ENCODE measurements around the gene HIF3A. TPM values are rescaled to one million over a fixed set of nuclear protein-coding genes. Genes with fewer than 3 reads are reported as not detected.
"Not testable (repeated sequence)": the region's sequence is repeated elsewhere in the genome, so short reads cannot be mapped to it uniquely, and the experiment has no call there.

The HIF3A gene
- total RNA-seq, 4 donors from 2014 or later, result 49.3 to 383 (median 144) TPM

- ATAC-seq, result no peak
- Histone ChIP-seq H3K9me3 (no peaks in the 10 kb centered on the region), H3K27ac (peak overlapping the region in 3 of 4 donors; percentile 51 to 98 (median 54)), H3K36me3 (peaks cover 4 to 98% of the 10 kb centered on the region in 2 donors), H3K4me1 (peaks cover 0 to 65% (median 0%) of the 10 kb centered on the region in 3 donors), H3K4me3 (no peak overlapping the region), H3K27me3 (no peaks in the 10 kb centered on the region)
- TF ChIP-seq CTCF (IDR thresholded peaks at IDR 0.05) (no peak), POLR2A (IDR thresholded peaks at IDR 0.05) (no peak), POLR2AphosphoS5 (IDR thresholded peaks at IDR 0.05) (no peak), EP300 (IDR thresholded peaks at IDR 0.05) (no peak)
- 87 to 97% methylated on average over 4 to 10 of the region's 10 CpGs for WGBS, 2 donors (ENCODE audit: low coverage in 1 of 2)
Measured at GRCh38 chr19:46309056-46309455, 12.2 kb downstream of the HIF3A start.

- TF ChIP-seq POLR2AphosphoS5 (IDR thresholded peaks at IDR 0.05) (no peak), EP300 (IDR thresholded peaks at IDR 0.05) (no peak), POLR2A (IDR thresholded peaks at IDR 0.05) (no peak)
- Histone ChIP-seq H3K36me3 (peaks cover 4 to 98% of the 10 kb centered on the region in 2 donors), H3K27me3 (no peaks in the 10 kb centered on the region), H3K4me1 (peaks cover 0 to 41% (median 0%) of the 10 kb centered on the region in 3 donors), H3K27ac (peak overlapping the region in 3 of 4 donors; percentile 17 to 40 (median 18)), H3K4me3 (no peak overlapping the region), H3K9me3 (no peaks in the 10 kb centered on the region)
- ATAC-seq, result no peak
- WGBS, 2 donors (ENCODE audit: low coverage in 1 of 2), result 80 to 88% methylated on average over 1 to 5 of the region's 5 CpGs
Measured at GRCh38 chr19:46311444-46311843, 14.6 kb downstream of the HIF3A start.

DNA sequence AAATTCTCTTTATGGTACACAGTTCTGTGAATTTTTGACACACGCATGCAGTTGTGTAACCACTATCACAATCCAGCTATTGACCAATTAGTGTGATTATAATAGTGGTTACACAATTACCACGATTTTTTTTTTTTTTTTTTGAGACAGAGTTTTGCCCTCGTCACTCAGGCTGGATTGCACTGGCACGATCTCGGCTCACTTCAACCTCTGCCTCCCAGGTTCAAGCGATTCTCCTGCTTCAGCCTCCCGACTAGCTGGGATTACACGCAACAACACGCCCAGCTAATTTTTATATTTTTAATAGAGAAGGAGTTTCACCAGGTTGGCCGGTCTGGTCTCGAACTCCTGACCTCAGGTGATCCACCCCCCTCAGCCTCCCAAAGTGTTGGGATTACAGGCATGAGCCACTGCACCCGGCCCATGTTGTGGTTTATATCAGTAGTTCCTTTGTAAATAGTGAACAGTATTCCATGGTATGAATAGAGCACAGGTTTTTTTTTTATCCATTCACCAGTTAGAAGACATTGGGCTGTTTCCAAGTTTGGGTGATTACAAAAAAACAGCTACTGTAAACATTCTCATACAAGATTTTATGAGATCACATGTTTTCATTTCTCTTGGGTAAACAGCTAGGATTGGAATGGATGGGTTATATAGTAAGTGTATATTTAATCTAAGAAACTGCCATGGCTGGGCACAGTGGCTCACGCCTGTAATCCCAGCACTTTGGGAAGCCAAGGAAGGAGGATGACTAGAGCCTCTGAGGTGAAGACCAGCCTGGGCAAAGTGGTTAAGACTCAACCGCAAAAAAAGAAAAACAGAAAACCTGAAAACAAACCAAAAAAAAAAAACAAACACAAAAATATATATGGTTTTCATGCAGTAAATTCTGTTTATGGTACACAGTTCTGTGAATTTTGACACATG, 17.0 kb downstream of the HIF3A start:
- Histone ChIP-seq H3K36me3 (peaks cover 4 to 98% of the 10 kb centered on the region in 2 donors), H3K4me1 (peaks cover 0 to 38% (median 0%) of the 10 kb centered on the region in 3 donors), H3K27ac (peak overlapping the region in 1 of 4 donors; percentile 51)
- WGBS, 2 donors (ENCODE audit: low coverage in 1 of 2), result 68 to 75% methylated on average over 5 to 7 of the region's 14 CpGs
- H3K9me3 ChIP-seq, ATAC-seq, H3K27me3 ChIP-seq, H3K4me3 ChIP-seq: not testable (repeated sequence)

- H3K36me3 ChIP-seq, result peaks cover 0 to 98% of the 10 kb centered on the region in 2 donors
Measured at GRCh38 chr19:46317339-46317738, 20.5 kb downstream of the HIF3A start.

DNA sequence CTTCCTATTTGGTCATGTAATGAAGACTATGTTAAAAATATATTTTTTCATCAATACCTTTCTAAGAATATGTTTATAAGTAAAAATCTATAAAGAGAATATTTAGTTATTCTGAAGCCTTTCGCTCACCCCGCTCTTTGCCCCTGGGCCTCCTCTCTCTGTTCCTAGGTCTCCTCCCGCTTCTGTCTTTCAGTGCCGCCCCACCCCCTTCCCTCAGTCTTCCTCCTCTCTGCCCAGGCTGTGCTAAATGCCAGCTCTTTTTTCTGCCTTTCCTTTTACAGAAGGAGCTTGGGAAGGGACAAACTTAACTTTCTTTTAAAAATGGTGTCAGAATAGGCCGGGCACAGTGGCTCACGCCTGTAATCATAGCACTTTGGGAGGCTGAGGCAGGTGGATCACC, 22.8 kb downstream of the HIF3A start:
- H3K9me3 ChIP-seq, result no peaks in the 10 kb centered on the region
- WGBS, 2 donors (ENCODE audit: low coverage in 1 of 2), result 71 to 72% methylated on average over 5 to 6 of the region's 6 CpGs
- H3K4me3 ChIP-seq, result no peak overlapping the region
- H3K27me3 ChIP-seq, result no peaks in the 10 kb centered on the region
- peak overlapping the region in 3 of 4 donors; percentile 47 to 66 (median 58) for H3K27ac ChIP-seq
- H3K4me1 ChIP-seq, result peaks cover 0 to 25% (median 0%) of the 10 kb centered on the region in 3 donors
- peaks cover 3 to 100% of the 10 kb centered on the region in 2 donors for H3K36me3 ChIP-seq
- no peak for TF ChIP-seq POLR2A (IDR thresholded peaks at IDR 0.05)
- no peak for TF ChIP-seq POLR2AphosphoS5 (IDR thresholded peaks at IDR 0.05)
- no peak for TF ChIP-seq CTCF (IDR thresholded peaks at IDR 0.05)
- TF ChIP-seq EP300 (IDR thresholded peaks at IDR 0.05), result no peak
- peak; percentile 54 for ATAC-seq

More at GRCh38 chr19:46317339-46317738, 20.5 kb downstream of the HIF3A start:
- 33 to 72% methylated on average over 1 to 2 of the region's 2 CpGs for WGBS, 2 donors (ENCODE audit: low coverage in 1 of 2)
- no peak overlapping the region for H3K4me3 ChIP-seq
- H3K27ac ChIP-seq, result peak overlapping the region in 3 of 4 donors; percentile 26 to 66 (median 37)
- H3K4me1 ChIP-seq, result peaks cover 0 to 37% (median 0%) of the 10 kb centered on the region in 3 donors
- no peak for ATAC-seq
- no peaks in the 10 kb centered on the region for H3K9me3 ChIP-seq
- TF ChIP-seq POLR2A (IDR thresholded peaks at IDR 0.05), result no peak
- no peak for TF ChIP-seq POLR2AphosphoS5 (IDR thresholded peaks at IDR 0.05)
- H3K27me3 ChIP-seq, result no peaks in the 10 kb centered on the region

- Histone ChIP-seq H3K9me3 (no peaks in the 10 kb centered on the region), H3K27ac (peak overlapping the region in 3 of 4 donors; percentile 31 to 66 (median 58)), H3K4me3 (no peak overlapping the region), H3K4me1 (peaks cover 0 to 25% (median 0%) of the 10 kb centered on the region in 3 donors), H3K27me3 (no peaks in the 10 kb centered on the region), H3K36me3 (peaks cover 5 to 100% of the 10 kb centered on the region in 2 donors)
- TF ChIP-seq CTCF (IDR thresholded peaks at IDR 0.05) (no peak), EP300 (IDR thresholded peaks at IDR 0.05) (no peak), POLR2AphosphoS5 (IDR thresholded peaks at IDR 0.05) (no peak), POLR2A (IDR thresholded peaks at IDR 0.05) (no peak)
- ATAC-seq, result peak; percentile 4
- 94 to 100% methylated on average over 1 to 3 of the region's 5 CpGs for WGBS, 2 donors (ENCODE audit: low coverage in 1 of 2)
Measured at GRCh38 chr19:46320559-46320958, 23.7 kb downstream of the HIF3A start.

Data from gastroesophageal sphincter (tissue), 4 donors.